Activated CD4-positive, alpha-beta T cell treated with anti-CD3 and anti-CD28 coated beads for 36 hours (primary cell): ENCODE measurements around the gene SVOPL. TPM values are rescaled to one million over a fixed set of nuclear protein-coding genes. Genes with fewer than 3 reads are reported as not detected.
"Not testable (repeated sequence)": the region's sequence is repeated elsewhere in the genome, so short reads cannot be mapped to it uniquely, and the experiment has no call there.

Experiments
- ATAC-seq: fragments of 200-7000 bp; cut with Tn5 transposase; one replicate; pipeline ENCODE4 v1.10.0; 2021; ENCODE audit warnings: mild to moderate bottlenecking, moderate library complexity
- CTCF ChIA-PET: fragments of 350-600 bp; sonication (Branson Sonifier 250); formaldehyde crosslinking; loops from one replicate; lab custom pipeline; 2021; ENCODE audit warnings: antibody characterized with exemption; lab: Charles Lee
- POLR2A ChIA-PET: fragments of 350-600 bp; sonication (Branson Sonifier 250); formaldehyde crosslinking; loops from one replicate; lab custom pipeline; 2021; ENCODE audit warnings: antibody characterized with exemption, inconsistent platforms; lab: Charles Lee
- DNase-seq: peaks from one replicate; pipeline ENCODE4 v3.0.0-alpha.2; 2020
- H3K27ac Mint-ChIP-seq: one replicate; pipeline ENCODE4 v1.8.0; 2021; ENCODE audit warnings: mixed read lengths
- H3K27me3 Mint-ChIP-seq: one replicate; pipeline ENCODE4 v1.8.0; 2021; ENCODE audit warnings: mixed read lengths
- H3K36me3 Mint-ChIP-seq: one replicate; pipeline ENCODE4 v1.8.0; 2021; ENCODE audit warnings: low read depth, mixed read lengths
- H3K4me1 Mint-ChIP-seq: one replicate; pipeline ENCODE4 v1.8.0; 2021; ENCODE audit warnings: mixed read lengths
- H3K4me3 Mint-ChIP-seq: one replicate; pipeline ENCODE4 v1.8.0; 2021; ENCODE audit warnings: mild to moderate bottlenecking, moderate library complexity, mixed read lengths
- H3K9me3 Mint-ChIP-seq: one replicate; pipeline ENCODE4 v1.8.0; 2021; ENCODE audit warnings: low read depth, mixed read lengths
- intact Hi-C, 2 experiments: fragments of 100-400 bp; cut with DNase I in 1 of 2; cut with micrococcal nuclease in 1 of 2; formaldehyde crosslinking; loops; one replicate each; pipeline versions ENCODE4 v1.14.2 to v1.15.1; 2022 to 2024; cut with DNase I, micrococcal nuclease
- total RNA-seq, 2 experiments: library from RNA; stranded (reverse); gene quantifications; one replicate each; pipeline ENCODE4 v1.2.3, GENCODE V29; 2021

The SVOPL gene
- total RNA-seq, 2 experiments from 2014 or later = not detected

DNA sequence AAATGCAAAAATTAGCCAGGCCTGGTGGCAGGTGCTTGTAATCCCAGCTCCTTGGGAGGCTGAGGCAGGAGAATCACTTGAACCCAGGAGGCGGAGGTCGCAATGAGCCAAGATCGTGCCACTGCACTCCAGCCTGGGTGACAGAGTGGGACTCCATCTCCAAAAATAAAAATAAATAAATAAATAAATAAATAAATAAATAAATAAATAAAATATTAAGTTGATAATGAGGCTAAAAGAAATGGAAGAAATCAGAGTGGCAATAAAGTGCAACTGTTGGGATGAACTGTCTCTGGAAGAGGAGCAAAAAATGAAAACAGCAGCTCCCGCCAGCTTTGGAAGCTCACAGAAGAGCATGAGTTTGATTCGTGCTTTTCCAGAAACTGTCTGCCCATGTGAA lies 30.6 kb upstream of the SVOPL start:
- CTCF ChIA-PET, ATAC-seq, H3K36me3 Mint-ChIP-seq, DNase-seq, H3K27ac Mint-ChIP-seq, H3K9me3 Mint-ChIP-seq, H3K4me3 Mint-ChIP-seq, H3K27me3 Mint-ChIP-seq, H3K4me1 Mint-ChIP-seq, POLR2A ChIA-PET: not testable (repeated sequence)
- intact Hi-C loops = loop anchor here in 1 of 2 experiments (10.0 kb wide), 1 partner anchor 827 kb away; no protein-coding TSS in a partner anchor

DNA sequence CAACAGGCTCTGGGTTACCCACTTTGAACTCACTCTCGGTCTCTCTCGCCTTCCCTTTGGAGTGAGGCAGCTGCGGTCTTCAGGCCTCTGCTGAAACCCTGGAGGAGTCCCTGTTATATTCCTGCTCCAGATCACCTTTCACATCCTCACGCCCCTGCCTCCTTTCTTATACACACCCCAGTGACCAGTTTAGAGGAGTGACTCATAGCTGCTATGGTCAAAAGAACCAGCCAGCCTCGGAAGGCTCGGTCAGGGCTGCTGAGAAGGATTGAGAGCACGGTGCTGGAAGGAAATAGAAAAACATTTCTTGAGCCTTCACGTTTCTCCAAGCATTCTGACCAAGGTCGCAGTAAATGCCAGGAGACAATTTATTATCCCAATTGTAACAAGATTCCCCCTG lies 28.3 kb upstream of the SVOPL start:
- ATAC-seq (no peak), DNase-seq (no peak)
- ChIA-PET POLR2A (no interaction called here), CTCF (interaction anchor here (1.2 kb wide), 1 partner anchor 9 kb away, joined by 3 read pairs; no protein-coding TSS in a partner anchor)
- Mint-ChIP-seq H3K36me3 (no peaks in the 10 kb centered on the region), H3K9me3 (no peaks in the 10 kb centered on the region), H3K27ac (no peak overlapping the region), H3K4me3 (no peak overlapping the region), H3K4me1 (peaks cover 9% of the 10 kb centered on the region), H3K27me3 (no peaks in the 10 kb centered on the region)
- intact Hi-C loops = no loop called here

DNA sequence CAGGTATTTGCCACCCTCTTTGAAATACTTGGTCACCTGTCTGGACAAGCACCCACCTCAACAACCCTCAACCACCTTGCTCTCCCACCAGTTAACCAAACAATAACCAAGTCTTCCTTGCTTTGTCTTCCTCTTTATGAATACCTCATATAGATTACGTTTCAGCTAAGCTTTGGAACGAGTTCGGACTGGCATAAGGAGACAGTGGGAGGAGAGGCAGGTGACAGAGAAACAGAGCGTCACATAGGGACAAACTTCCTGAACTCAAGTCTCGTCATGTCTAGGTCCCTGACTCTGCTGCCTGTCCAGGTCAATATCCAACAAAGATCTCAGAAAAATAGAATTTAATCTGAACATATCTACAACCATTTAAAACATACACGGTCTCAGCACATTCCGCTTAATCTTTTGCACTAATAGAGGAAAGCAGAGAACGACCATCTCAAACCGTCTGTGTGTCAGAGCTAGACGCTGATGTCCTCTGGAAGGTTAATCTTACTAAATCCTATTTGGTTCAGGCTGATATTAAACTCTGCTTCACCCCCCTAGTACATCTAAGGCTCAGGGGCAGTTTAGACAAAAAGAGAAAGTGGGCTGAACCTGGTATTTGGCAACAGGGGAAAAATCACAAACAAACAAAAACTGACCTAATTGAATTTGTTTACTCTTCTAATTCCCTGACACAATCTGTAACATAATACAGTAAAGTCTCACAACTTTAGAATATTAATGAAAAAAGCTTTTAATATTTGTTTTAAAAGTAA lies 26.4 kb upstream of the SVOPL start:
- intact Hi-C loops = no loop called here
- Mint-ChIP-seq H3K36me3 (no peaks in the 10 kb centered on the region), H3K27me3 (no peaks in the 10 kb centered on the region), H3K4me1 (peaks cover 1% of the 10 kb centered on the region), H3K27ac (no peak overlapping the region), H3K9me3 (no peaks in the 10 kb centered on the region), H3K4me3 (no peak overlapping the region)
- ChIA-PET POLR2A (no interaction called here), CTCF (interaction anchor here (1.1 to 1.7 kb wide), 2 partner anchors 11 to 278 kb away, joined by 3 to 4 read pairs; no protein-coding TSS in a partner anchor)
- no peak for ATAC-seq
- no peak for DNase-seq

DNA sequence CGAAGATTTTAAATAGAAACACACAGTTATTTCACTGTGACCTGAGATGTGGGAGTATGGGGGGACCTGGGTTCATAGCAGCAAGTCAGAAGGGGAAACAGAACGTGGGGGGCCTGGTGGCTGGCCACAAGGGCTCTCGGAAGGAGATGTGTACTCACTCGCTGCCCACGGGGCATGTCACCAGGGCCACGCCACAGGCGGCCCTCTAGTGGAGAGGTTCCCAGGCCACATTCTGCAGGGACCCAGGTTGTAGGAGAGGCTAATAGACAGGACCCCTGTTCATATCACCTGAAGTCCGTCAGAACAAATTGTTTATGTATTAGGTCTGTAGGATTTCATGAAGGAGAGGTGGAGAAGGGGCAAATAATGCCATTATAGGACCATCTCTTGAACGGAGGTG lies 25.1 kb upstream of the SVOPL start:
- H3K27me3 Mint-ChIP-seq = no peaks in the 10 kb centered on the region
- no peak overlapping the region for H3K4me3 Mint-ChIP-seq
- no peaks in the 10 kb centered on the region for H3K9me3 Mint-ChIP-seq
- DNase-seq (no peak), ATAC-seq (no peak)
- intact Hi-C loops = no loop called here
- CTCF ChIA-PET = no interaction called here
- POLR2A ChIA-PET = no interaction called here
- H3K4me1 Mint-ChIP-seq = no peaks in the 10 kb centered on the region
- no peak overlapping the region for H3K27ac Mint-ChIP-seq
- H3K36me3 Mint-ChIP-seq = no peaks in the 10 kb centered on the region

DNA sequence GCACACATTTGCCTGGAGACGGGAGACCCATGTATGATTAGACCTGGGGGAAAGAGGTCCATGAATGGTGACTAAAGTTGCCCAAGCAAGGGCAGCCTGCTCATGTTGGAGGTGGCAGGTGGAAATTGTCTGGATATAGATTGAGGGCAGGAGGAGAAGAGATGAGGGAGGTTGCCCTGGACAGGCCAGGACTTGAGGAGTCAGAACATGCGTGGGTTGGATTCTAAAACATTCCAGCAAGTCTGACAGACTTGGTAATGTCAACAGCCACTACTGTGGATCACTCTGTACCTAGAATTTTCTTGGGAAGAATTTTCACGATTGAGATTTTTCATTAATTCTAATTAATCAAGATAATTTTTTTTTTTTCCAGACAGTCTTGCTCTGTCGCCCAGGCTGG lies 19.1 kb upstream of the SVOPL start:
- ATAC-seq (no peak), DNase-seq (no peak)
- peaks cover 8% of the 10 kb centered on the region for H3K4me1 Mint-ChIP-seq
- no peak overlapping the region for H3K4me3 Mint-ChIP-seq
- no peaks in the 10 kb centered on the region for H3K9me3 Mint-ChIP-seq
- POLR2A ChIA-PET = interaction anchor here (0.6 kb wide), 1 partner anchor 273 kb away, joined by 4 read pairs; no protein-coding TSS in a partner anchor
- H3K27ac Mint-ChIP-seq = no peak overlapping the region
- H3K27me3 Mint-ChIP-seq = peaks cover 2% of the 10 kb centered on the region
- CTCF ChIA-PET = no interaction called here
- no peaks in the 10 kb centered on the region for H3K36me3 Mint-ChIP-seq
- intact Hi-C loops = no loop called here

DNA sequence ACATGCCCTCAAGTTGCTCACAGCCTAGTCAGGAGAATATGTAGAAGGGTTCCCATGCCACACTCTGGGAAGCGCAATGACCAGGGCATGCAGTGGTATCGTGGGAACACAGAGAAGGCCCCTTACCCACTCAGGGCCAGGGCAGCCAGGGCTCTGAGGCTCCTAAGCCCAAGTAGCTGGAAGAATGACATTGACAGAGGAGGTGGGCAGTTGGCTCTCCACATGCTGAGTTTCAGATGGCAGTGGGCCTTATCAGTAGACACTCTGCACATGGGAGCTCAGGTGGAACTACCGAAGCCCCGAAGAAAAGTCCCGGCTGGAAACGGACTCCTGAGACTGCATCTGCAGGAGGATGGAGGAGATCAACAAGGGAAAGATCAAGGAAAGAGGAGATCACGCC lies 15.7 kb upstream of the SVOPL start:
- ChIA-PET CTCF (interaction anchor here (0.6 to 1.1 kb wide), 4 partner anchors 22 to 291 kb away, joined by 3 to 4 read pairs (median 3); no protein-coding TSS in a partner anchor), POLR2A (interaction anchor here (0.6 kb wide), 1 partner anchor 244 kb away, joined by 4 read pairs; no protein-coding TSS in a partner anchor)

DNA sequence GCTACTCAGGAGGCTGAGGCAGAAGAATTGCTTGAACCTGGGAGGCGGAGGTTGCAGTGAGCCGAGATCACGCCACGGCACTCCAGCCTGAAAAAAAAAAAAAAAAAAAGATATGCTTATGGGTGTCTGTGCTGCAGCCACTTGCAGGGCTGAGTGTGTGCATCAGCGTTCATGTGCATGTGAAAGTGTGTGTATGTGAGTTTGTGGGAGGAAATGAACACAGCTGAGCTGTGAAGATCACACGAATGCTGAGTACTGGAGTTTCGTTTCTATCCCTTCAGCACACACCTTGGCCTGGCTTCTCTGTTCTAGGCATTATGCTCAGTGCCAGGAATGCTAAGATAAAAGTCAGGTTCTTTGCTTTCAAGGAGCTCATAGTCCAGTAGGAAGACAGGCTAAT lies 12.0 kb upstream of the SVOPL start:
- H3K27me3 Mint-ChIP-seq = peaks cover 2% of the 10 kb centered on the region
- DNase-seq = no peak
- no peaks in the 10 kb centered on the region for H3K9me3 Mint-ChIP-seq
- H3K27ac Mint-ChIP-seq = no peak overlapping the region
- no peak for ATAC-seq
- intact Hi-C loops = no loop called here
- no peaks in the 10 kb centered on the region for H3K36me3 Mint-ChIP-seq
- H3K4me1 Mint-ChIP-seq = peaks cover 21% of the 10 kb centered on the region
- H3K4me3 Mint-ChIP-seq = no peak overlapping the region
- ChIA-PET CTCF (no interaction called here), POLR2A (no interaction called here)

More for the DNA sequence above, 15.7 kb upstream of the SVOPL start:
- DNase-seq (no peak), ATAC-seq (no peak)
- Mint-ChIP-seq H3K4me1 (peaks cover 17% of the 10 kb centered on the region), H3K36me3 (no peaks in the 10 kb centered on the region), H3K9me3 (no peaks in the 10 kb centered on the region), H3K27me3 (peaks cover 2% of the 10 kb centered on the region), H3K27ac (no peak overlapping the region), H3K4me3 (no peak overlapping the region)
- intact Hi-C loops = no loop called here

DNA sequence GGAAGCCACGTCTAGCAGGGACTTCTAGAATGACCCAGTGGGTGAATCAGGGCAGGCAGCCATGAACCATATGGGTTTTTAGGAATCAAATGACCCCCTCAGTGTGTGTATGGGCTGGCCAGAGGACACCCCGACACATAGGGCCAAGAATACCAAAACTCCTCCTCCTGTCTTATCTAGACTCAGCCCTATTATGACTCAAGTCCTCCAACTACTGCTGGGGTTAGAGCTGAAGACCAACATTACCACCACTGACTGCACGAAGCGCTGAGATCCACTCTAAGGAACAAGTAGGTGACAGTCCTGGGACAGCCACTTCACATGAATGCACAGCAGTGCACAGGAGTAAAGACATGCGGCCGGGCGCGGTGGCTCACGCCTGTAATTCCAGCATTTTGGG lies 11.5 kb upstream of the SVOPL start:
- H3K27ac Mint-ChIP-seq = no peak overlapping the region
- CTCF ChIA-PET = no interaction called here
- ATAC-seq = peak; percentile 34
- peaks cover 2% of the 10 kb centered on the region for H3K27me3 Mint-ChIP-seq
- H3K9me3 Mint-ChIP-seq = no peaks in the 10 kb centered on the region
- DNase-seq = no peak
- no peak overlapping the region for H3K4me3 Mint-ChIP-seq
- peaks cover 15% of the 10 kb centered on the region for H3K4me1 Mint-ChIP-seq
- H3K36me3 Mint-ChIP-seq = no peaks in the 10 kb centered on the region
- POLR2A ChIA-PET = no interaction called here
- intact Hi-C loops = no loop called here

DNA sequence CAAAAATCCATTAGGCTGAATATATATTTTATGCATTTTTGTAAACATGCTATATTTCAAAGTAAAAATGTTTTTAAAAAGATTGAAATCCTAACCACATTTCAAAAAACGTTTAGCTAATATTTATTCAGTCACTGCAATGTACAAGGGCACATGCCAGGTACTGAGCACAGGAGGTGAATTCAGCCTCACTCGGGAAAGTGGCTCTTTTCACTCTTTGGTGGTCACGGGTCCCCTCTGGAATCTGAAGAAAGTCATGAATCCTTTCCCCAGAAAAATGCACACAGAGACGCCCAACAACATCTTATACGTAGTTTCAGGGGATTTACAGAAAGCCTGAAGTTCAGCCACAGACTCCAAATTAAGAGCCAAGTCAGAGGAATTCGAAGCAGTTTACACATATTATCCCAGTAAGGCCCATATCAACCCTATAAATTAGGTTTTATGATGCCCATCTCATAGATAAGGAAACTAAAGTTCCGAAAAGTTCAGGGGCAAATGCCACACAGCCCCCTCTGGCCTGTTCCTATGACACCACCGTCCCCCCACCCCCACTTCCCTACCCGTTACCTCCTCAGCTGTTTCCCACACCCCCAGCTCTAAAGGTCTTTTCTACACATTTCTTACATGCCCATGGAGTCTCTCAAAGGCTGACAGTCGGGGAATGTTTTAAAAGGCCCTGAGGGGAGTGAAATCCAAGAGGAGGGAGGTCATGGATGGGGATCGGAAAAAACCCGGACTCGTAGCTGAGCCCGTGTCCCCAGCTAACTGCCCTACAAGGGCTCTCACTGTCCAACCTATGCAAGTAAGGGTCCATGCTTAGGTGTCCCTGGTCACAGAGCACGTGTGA lies 9.6 kb upstream of the SVOPL start:
- no peak overlapping the region for H3K4me3 Mint-ChIP-seq
- ChIA-PET POLR2A (no interaction called here), CTCF (interaction anchor here (0.6 to 1.0 kb wide), 3 partner anchors 28 to 251 kb away, joined by 3 read pairs; no protein-coding TSS in a partner anchor)
- H3K9me3 Mint-ChIP-seq = no peaks in the 10 kb centered on the region
- H3K4me1 Mint-ChIP-seq = peaks cover 13% of the 10 kb centered on the region
- ATAC-seq (no peak), DNase-seq (no peak)
- intact Hi-C loops = no loop called here
- no peaks in the 10 kb centered on the region for H3K36me3 Mint-ChIP-seq
- no peaks in the 10 kb centered on the region for H3K27me3 Mint-ChIP-seq
- no peak overlapping the region for H3K27ac Mint-ChIP-seq

DNA sequence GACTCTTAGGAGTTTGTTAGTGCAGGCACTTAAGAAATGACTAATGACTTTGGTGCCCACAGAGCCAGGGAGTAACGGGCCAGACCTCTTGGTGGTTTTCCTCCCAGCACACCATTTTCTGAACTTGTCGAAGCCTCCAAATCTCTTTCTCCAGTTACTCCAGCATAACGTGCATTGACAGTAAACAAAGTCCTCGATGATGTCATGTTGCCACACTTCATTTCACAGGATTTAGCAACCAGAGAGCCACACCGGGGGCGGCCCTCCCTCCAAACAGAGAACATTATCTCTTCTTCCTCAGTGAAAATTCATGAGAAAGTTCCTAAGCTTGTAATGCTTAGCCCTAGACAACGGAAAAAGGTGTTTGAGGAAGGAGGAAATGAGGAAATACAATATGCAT lies 4.0 kb upstream of the SVOPL start:
- DNase-seq = no peak
- Mint-ChIP-seq H3K9me3 (no peaks in the 10 kb centered on the region), H3K4me1 (peaks cover 4% of the 10 kb centered on the region), H3K36me3 (no peaks in the 10 kb centered on the region), H3K27me3 (peaks cover 2% of the 10 kb centered on the region), H3K4me3 (no peak overlapping the region), H3K27ac (no peak overlapping the region)
- intact Hi-C loops = no loop called here
- CTCF ChIA-PET = no interaction called here
- ATAC-seq = no peak
- POLR2A ChIA-PET = no interaction called here

DNA sequence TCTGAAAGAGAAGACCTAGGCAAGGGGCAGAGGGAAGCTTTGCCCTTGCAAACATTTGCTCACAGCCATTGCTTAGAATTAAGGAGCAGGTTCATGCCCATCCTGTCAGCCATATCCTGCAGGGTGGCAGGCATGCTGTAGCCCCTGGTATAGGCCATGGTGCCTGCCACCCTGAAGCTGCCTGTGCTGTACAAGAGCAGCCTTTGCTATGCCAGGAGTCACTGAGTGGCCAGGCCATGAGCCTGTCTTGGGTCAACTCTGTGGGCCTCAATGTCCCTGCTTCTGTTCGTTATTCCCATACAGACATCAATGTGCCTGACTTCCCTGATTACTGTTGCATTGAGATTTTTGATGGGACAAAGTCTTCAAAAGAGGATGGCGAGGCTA lies 368 bp upstream of the SVOPL start:
- POLR2A ChIA-PET = no interaction called here
- no peaks in the 10 kb centered on the region for H3K36me3 Mint-ChIP-seq
- intact Hi-C loops = no loop called here
- ATAC-seq (no peak), DNase-seq (no peak)
- no peaks in the 10 kb centered on the region for H3K9me3 Mint-ChIP-seq
- no peak overlapping the region for H3K27ac Mint-ChIP-seq
- CTCF ChIA-PET = no interaction called here
- H3K4me3 Mint-ChIP-seq = no peak overlapping the region
- no peaks in the 10 kb centered on the region for H3K4me1 Mint-ChIP-seq
- peaks cover 2% of the 10 kb centered on the region for H3K27me3 Mint-ChIP-seq
